Measurements from ENCODE around the gene TBL1XR1. TPM values are rescaled to one million over a fixed set of nuclear protein-coding genes. Genes with fewer than 3 reads are reported as not detected.
A peak's percentile ranks its signal among the peaks of the same experiment; 100 is the strongest.
"Not testable (repeated sequence)": the region's sequence is repeated elsewhere in the genome, so short reads cannot be mapped to it uniquely, and the experiment has no call there.

TBL1XR1 gene
- total RNA-seq, 2 donors from 2014 or later, result 202 to 226 TPM

GRCh38 chr3:177208781-177209180 lies 11.5 kb upstream of the TBL1XR1 start:
- TF ChIP-seq CTCF (IDR thresholded peaks at IDR 0.05), result no peak
- no peak for DNase-seq
- no peaks in the 10 kb centered on the region for H3K9me3 ChIP-seq
- no peaks in the 10 kb centered on the region for H3K27me3 ChIP-seq
- peaks cover 11% of the 10 kb centered on the region for H3K4me1 ChIP-seq
- intact Hi-C loops (cut with DNase I), result no loop called here
- peak overlapping the region; percentile 19 for H3K27ac ChIP-seq
- H3K36me3 ChIP-seq, result no peaks in the 10 kb centered on the region
- H3K9ac ChIP-seq (ENCODE audit: low read depth in 2 of 2, low read length in 2 of 2), result no peak overlapping the region
- H3K4me3 ChIP-seq, result no peak overlapping the region

- Histone ChIP-seq H3K27me3 (no peaks in the 10 kb centered on the region), H3K9me3 (no peaks in the 10 kb centered on the region), H3K4me3 (no peak overlapping the region), H3K36me3 (no peaks in the 10 kb centered on the region), H3K4me1 (peaks cover 8% of the 10 kb centered on the region), H3K9ac (ENCODE audit: low read depth in 2 of 2, low read length in 2 of 2) (no peak overlapping the region), H3K27ac (peak overlapping the region; percentile 19)
- no peak for TF ChIP-seq CTCF (IDR thresholded peaks at IDR 0.05)
- no peak for DNase-seq
- intact Hi-C loops (cut with DNase I), result no loop called here
Measured at GRCh38 chr3:177208223-177208622, 10.9 kb upstream of the TBL1XR1 start.

- H3K4me3 ChIP-seq, result no peak overlapping the region
- no peaks in the 10 kb centered on the region for H3K9me3 ChIP-seq
- H3K36me3 ChIP-seq, result no peaks in the 10 kb centered on the region
- no peak overlapping the region for H3K27ac ChIP-seq
- no peaks in the 10 kb centered on the region for H3K4me1 ChIP-seq
- intact Hi-C loops (cut with DNase I), result no loop called here
- no peaks in the 10 kb centered on the region for H3K27me3 ChIP-seq
- no peak for TF ChIP-seq CTCF (IDR thresholded peaks at IDR 0.05)
- H3K9ac ChIP-seq (ENCODE audit: low read depth in 2 of 2, low read length in 2 of 2), result no peak overlapping the region
- no peak for DNase-seq
Measured at GRCh38 chr3:177206936-177207335, 9.7 kb upstream of the TBL1XR1 start.

GRCh38 chr3:177203689-177204395 lies 6.6 kb upstream of the TBL1XR1 start:
- peaks cover 5% of the 10 kb centered on the region for H3K4me1 ChIP-seq
- intact Hi-C loops (cut with DNase I), result no loop called here
- H3K27ac ChIP-seq, result no peak overlapping the region
- H3K9me3 ChIP-seq, result no peaks in the 10 kb centered on the region
- H3K27me3 ChIP-seq, result no peaks in the 10 kb centered on the region
- no peak for DNase-seq
- TF ChIP-seq CTCF (IDR thresholded peaks at IDR 0.05), result no peak
- H3K9ac ChIP-seq (ENCODE audit: low read depth in 2 of 2, low read length in 2 of 2), result no peak overlapping the region
- H3K4me3 ChIP-seq, result no peak overlapping the region
- H3K36me3 ChIP-seq, result no peaks in the 10 kb centered on the region

GRCh38 chr3:177203016-177203415 lies 5.7 kb upstream of the TBL1XR1 start:
- H3K4me3 ChIP-seq; intact Hi-C loops (cut with DNase I); H3K9ac ChIP-seq (ENCODE audit: low read depth in 2 of 2, low read length in 2 of 2); H3K36me3 ChIP-seq; DNase-seq; H3K27me3 ChIP-seq; H3K27ac ChIP-seq; H3K4me1 ChIP-seq; H3K9me3 ChIP-seq: not testable (repeated sequence)

- H3K27ac ChIP-seq, result no peak overlapping the region
- no peaks in the 10 kb centered on the region for H3K36me3 ChIP-seq
- H3K9ac ChIP-seq (ENCODE audit: low read depth in 2 of 2, low read length in 2 of 2), result peak overlapping the region in 1 of 2 donors; percentile 14
- H3K4me1 ChIP-seq, result peaks cover 5% of the 10 kb centered on the region
- no peaks in the 10 kb centered on the region for H3K27me3 ChIP-seq
- H3K9me3 ChIP-seq, result no peaks in the 10 kb centered on the region
- H3K4me3 ChIP-seq, result no peak overlapping the region
- no peak for TF ChIP-seq CTCF (IDR thresholded peaks at IDR 0.05)
- intact Hi-C loops (cut with DNase I), result no loop called here
- no peak for DNase-seq
Measured at GRCh38 chr3:177201700-177202397, 4.6 kb upstream of the TBL1XR1 start.
